CD4-positive, alpha-beta T cell treated with Interleukin-2 at 100 ng/mL for 4 hours (primary cell): ENCODE data around the gene TEAD3.

ENCODE experiments used
- DNase-seq: peaks from one replicate; pipeline ENCODE4 v3.0.0-alpha.2; 2020; ENCODE audit warnings: low spot score

The TEAD3 gene

DNA sequence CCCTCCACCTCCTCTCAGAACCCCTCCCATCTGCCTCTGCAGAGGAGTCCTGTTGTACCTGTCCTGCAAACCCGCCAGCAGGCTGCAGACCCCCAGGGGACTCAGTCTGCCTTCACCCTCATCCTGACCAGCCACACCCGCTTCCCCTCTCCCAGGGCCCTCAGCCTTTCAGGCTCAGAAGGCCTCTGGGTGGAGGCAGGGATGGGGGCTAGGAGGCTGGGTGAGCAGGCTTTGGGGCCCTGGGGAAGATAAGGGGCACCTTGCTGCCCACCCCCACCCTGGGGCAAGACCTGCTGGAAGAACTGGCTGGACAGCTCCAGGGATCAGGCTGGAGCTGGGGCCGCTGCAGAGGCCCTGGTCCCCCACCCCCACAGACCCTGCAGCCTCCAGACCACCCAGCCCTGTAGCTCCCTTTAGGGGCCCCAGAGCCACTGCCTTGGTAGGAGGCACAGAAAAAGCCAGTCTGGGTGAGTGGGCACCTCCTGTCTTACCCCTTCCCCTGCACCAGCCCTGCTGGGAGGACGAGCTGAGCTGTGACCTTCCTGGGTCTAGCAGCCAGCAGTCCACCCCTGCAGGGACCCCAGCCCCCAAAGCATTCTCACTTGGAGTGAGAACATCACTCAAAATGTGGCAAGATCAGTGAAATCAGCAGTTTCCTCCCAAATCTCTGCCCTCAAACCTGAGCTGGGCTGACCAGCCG, 5.2 kb downstream of the TEAD3 start:
- no peak for DNase-seq

- DNase-seq, result no peak
Observed at GRCh38 chr6:35490821-35491557, 5.9 kb downstream of the TEAD3 start.

GRCh38 chr6:35489995-35490791, 6.7 kb downstream of the TEAD3 start:
- DNase-seq, result no peak

GRCh38 chr6:35489066-35489465, 7.8 kb downstream of the TEAD3 start:
- DNase-seq, result no peak

GRCh38 chr6:35488517-35488862, 8.4 kb downstream of the TEAD3 start:
- no peak for DNase-seq

DNA sequence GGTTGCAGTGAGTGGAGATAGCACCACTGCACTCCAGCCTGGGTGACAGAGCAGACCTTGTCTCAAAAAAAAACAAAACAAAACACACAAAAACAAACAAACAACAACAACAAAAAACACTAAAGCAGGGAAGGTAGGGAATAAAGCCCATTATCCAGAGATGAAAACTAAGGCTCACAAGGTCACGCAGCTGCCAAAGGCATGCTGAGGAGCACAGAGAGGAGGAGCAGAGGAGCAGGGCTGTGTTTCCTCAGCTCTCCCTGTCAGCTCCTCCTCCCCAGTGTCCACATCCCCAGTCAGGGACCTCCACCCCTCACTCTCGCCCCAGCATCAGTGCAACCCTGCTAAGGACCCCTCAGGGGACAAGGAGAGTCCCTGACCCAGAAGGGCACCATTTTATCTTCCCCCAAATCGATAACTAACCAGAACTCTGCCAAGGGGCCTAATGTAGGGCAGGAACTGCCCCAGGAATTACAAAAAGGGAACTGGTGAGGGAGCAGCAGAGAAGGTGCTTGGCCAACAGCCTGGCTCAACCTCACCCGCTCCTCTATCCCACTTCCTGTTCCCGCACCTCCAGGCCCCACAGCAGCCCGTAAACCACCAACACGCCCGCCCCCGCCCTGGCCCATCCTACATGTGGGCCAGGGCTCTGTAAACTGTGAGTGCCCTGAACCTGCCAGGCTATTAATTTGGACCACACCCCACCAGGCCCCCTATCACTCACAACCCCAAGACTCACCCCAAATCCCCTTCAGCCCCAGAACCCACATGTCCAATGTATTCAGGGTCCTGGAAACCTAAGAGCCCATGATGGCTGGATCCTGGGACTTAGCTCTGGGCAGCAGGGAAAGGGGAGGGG, 9.0 kb downstream of the TEAD3 start:
- DNase-seq, result no peak

- no peak for DNase-seq
Observed at GRCh38 chr6:35486005-35486925, 10.6 kb downstream of the TEAD3 start.

- DNase-seq, result no peak
Observed at GRCh38 chr6:35485402-35485877, 11.4 kb downstream of the TEAD3 start.

GRCh38 chr6:35484921-35485392, 11.9 kb downstream of the TEAD3 start:
- no peak for DNase-seq

DNA sequence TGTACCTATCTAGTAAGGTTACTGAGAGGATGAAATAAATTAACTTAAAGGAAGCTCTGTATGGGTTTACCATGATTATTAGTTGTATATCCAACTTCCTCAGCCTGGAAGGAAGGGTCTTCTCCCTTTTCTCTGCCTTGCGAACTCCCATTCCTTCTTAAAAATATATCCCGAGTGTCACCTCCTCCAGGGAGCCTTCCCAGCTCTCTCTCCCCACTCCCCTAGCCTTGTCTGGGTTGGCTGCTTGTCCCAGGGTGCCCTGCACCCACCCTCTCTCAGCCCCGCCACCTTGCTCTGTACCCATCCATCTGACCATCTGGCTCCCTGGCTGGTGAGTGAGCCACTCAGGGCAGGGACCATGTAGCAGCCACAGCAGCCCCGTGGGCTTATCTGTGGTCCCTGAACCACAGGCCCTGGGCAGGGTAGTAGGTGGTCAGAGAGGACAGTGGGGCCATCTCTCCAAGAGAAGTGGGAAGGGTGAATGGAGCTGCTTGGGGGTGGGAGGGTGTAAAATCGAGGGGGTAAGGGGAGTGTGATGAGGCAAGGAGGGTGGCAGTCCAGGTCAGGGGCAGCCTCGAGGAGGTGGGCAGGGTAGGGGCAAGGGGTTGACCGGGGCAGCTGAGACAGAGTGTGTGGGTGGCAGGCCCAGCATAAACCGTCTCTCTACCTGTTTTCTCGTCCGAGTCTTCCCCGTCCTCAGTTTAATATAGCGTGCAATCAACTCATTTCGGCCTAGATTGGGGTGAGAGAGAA, 12.8 kb downstream of the TEAD3 start:
- no peak for DNase-seq

DNA sequence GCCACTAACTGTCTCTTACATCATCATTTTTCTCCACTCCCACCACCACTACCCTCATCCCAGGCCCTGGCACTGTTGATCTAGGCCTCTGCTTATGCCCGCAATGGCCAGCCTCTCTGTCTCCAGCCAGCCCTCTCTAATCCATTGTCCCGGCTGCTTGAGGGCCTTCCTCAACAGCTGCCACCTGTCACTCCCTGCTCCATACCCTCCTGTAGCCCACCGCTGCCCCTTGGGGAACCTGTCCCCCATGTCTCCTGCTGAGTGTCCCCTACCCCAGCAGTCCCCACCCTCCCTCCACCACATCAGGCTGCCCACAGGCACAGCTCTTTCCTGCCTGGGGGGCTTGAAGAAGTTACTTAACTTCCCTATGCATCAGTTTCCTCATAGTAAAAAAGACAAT, 13.4 kb downstream of the TEAD3 start:
- DNase-seq, result no peak

GRCh38 chr6:35483062-35483461, 13.8 kb downstream of the TEAD3 start:
- DNase-seq, result no peak

DNA sequence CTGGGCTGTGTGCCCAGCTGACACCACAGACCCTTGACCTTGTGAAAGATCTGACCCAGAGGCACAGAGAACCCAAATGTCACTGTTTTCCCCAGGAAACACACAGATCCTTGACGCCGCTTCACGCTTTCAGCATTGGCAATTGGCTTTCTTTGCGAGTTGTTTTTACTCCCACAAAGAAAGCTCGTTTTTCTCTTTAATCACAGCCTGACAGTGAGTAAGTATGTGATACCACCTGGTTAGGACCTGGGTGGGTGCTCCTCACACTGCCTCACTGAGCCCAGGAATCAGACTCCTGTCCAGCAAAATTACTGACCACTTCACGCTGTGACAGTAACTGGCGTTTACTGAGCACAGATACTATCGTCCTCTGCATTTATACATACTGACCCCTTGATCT, 15.7 kb downstream of the TEAD3 start:
- DNase-seq, result no peak

- DNase-seq, result no peak
Observed at GRCh38 chr6:35480176-35480575, 16.7 kb downstream of the TEAD3 start.

- no peak for DNase-seq
Observed at GRCh38 chr6:35478259-35478658, 18.6 kb downstream of the TEAD3 start.

- no peak for DNase-seq
Observed at GRCh38 chr6:35477551-35478179, 19.2 kb downstream of the TEAD3 start.

DNA sequence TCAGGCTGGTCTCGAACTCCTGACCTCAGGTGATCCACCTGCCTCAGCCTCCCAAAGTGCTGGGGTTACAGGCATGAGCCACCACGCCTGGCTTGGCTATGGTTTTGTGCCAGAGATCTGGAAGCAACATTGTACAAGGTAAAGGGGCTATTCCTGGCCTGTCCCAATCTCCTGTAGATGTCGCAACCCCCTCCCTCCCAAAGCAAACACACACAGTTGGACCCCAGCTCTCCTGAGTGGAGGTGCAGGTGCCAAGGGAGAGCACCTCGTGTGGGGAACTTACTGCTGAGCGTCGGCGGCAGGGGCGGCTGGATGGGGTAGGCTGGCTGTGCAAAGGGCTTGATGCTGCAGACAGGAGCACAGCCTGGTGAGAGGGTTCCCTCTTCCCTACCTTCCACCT, 19.9 kb downstream of the TEAD3 start:
- no peak for DNase-seq

GRCh38 chr6:35476004-35476403, 20.9 kb downstream of the TEAD3 start:
- no peak for DNase-seq

DNA sequence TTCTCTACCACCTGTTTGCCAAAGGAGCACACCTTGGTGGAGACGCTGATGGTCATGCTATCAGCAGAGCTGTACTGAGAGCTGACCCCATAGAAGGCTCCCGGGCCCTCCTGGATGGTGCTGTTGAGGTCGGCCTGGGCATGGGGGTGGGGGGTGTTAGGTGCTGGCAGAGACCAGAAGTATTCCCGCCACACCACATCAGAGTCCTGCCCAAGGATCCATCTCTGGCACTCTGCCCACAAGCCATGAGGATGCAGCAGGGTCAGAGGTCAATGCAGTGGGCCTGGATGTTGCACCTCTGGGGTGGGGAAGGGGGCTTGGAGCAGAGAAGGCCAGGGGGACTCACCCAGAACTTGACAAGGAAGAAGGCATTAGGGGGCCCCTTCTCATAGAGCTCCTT, 21.3 kb downstream of the TEAD3 start:
- no peak for DNase-seq
